KG1 (cell line): ENCODE data around the gene GABRR1.
A peak's percentile ranks its signal among the peaks of the same experiment; 100 is the strongest.
"Not testable (repeated sequence)": the region's sequence is repeated elsewhere in the genome, so short reads cannot be mapped to it uniquely, and the experiment has no call there.

Experiments used
- DNase-seq: peaks from one replicate; lab custom pipeline; 2025; lab: John Stamatoyannopoulos, UW

GABRR1 gene

GRCh38 chr6:89154131-89154530 lies 63.0 kb downstream of the GABRR1 start:
- DNase-seq = no peak

GRCh38 chr6:89148016-89148750 lies 69.0 kb downstream of the GABRR1 start:
- DNase-seq = no peak

- peak; percentile 25 for DNase-seq
Measured at GRCh38 chr6:89146718-89147700, 70.1 kb downstream of the GABRR1 start.

- no peak for DNase-seq
Measured at GRCh38 chr6:89145956-89146717, 71.0 kb downstream of the GABRR1 start, which contains the start of gene PM20D2. TSS of gene PM20D2 (plus strand) at chr6:89146055. CDS start at chr6:89146145, 90 bp downstream.

- DNase-seq = peak; percentile 83
Measured at GRCh38 chr6:89145091-89145955, 71.8 kb downstream of the GABRR1 start.

GRCh38 chr6:89144354-89144906 lies 72.7 kb downstream of the GABRR1 start:
- no peak for DNase-seq

GRCh38 chr6:89140347-89141156 lies 76.6 kb downstream of the GABRR1 start:
- DNase-seq = no peak

- no peak for DNase-seq
Measured at GRCh38 chr6:89139509-89140346, 77.4 kb downstream of the GABRR1 start.

- DNase-seq = no peak
Measured at GRCh38 chr6:89138173-89138572, 79.0 kb downstream of the GABRR1 start.

GRCh38 chr6:89134723-89135122 lies 82.4 kb downstream of the GABRR1 start:
- no peak for DNase-seq

- no peak for DNase-seq
Measured at GRCh38 chr6:89133981-89134380, 83.2 kb downstream of the GABRR1 start.

- no peak for DNase-seq
Measured at GRCh38 chr6:89132057-89132456, 85.1 kb downstream of the GABRR1 start.

- no peak for DNase-seq
Measured at GRCh38 chr6:89131599-89131998, 85.6 kb downstream of the GABRR1 start.

GRCh38 chr6:89128256-89128671 lies 88.9 kb downstream of the GABRR1 start:
- DNase-seq = not testable (repeated sequence)
